IPS DF 6.9 (cell line): ENCODE results near the gene MRGPRE.

Experiments used
- DNase-seq: peaks from one replicate; pipeline ENCODE4 v3.0.0-alpha.2; 2013; ENCODE audit warnings: low read depth, low spot score
- H3K27ac ChIP-seq: one replicate; pipeline ENCODE4 v1.5.1; 2013; ENCODE audit warnings: low read length, control low read depth
- H3K27me3 ChIP-seq: 2 replicates; pipeline ENCODE4 v1.6.1; 2013; ENCODE audit warnings: mild to moderate bottlenecking, low read length; ENCODE audit not compliant: control insufficient read depth, insufficient read depth
- H3K36me3 ChIP-seq: 2 replicates; pipeline ENCODE4 v1.6.1; 2013; ENCODE audit warnings: low read length; ENCODE audit not compliant: control insufficient read depth, insufficient read depth
- H3K4me1 ChIP-seq: 2 replicates; pipeline ENCODE4 v1.6.1; 2013; ENCODE audit warnings: low read length; ENCODE audit not compliant: control insufficient read depth, insufficient read depth
- H3K4me3 ChIP-seq: 2 replicates; pipeline ENCODE4 v1.5.1; 2013; ENCODE audit warnings: mild to moderate bottlenecking, low read length
- H3K9me3 ChIP-seq: 2 replicates; pipeline ENCODE4 v1.6.1; 2013; ENCODE audit warnings: low read length, inconsistent platforms; ENCODE audit not compliant: control insufficient read depth, insufficient read depth
- WGBS: extraction: QIAGEN DNeasy Blood & Tissue Kit; methylation state at CpG from one replicate; pipeline ENCODE4 v1.1.7; 2013; ENCODE audit warnings: mixed read lengths, missing lambda C conversion rate; ENCODE audit not compliant: insufficient read length, insufficient coverage; 5-methylcytosine and 5-hydroxymethylcytosine counted together

MRGPRE gene

DNA sequence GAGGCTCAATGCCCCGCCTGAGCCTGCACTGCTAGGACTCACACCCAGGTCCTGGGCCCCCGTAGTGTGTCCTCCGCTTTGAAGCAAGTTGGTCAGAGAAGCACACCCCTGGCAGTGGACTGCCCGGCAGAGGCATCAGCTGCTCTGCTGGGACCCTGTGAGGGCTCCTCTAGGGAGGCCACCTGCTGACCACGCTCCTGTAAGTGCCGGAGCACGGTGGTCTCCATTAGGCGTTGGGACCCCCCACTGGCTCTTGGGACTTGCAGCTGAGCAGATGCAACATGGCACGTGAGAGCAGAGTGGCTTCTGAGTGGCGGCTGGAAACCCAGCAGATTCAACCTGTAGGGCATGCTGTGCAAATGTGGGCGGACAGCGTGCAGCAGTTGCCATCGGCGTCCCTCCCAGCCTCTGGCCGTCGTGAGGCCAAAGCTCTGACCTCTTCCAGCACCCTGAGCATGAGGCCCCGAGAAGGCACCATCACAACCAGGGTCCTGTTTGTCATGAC lies 30.5 kb downstream of the MRGPRE start:
- no peak overlapping the region for H3K27ac ChIP-seq
- no peak overlapping the region for H3K4me3 ChIP-seq
- H3K36me3 ChIP-seq: no peaks in the 10 kb centered on the region; the same call in 1 of the 2 replicates
- no CpG with 5 or more reads among the region's 17 CpGs for WGBS
- 0 out of 2 replicates have a peak, but pooled peaks cover 1% of the 10 kb centered on the region for H3K4me1 ChIP-seq
- no peaks in the 10 kb centered on the region for H3K9me3 ChIP-seq
- no peak for DNase-seq
- H3K27me3 ChIP-seq: peaks cover 8% of the 10 kb centered on the region; the same call in 1 of the 2 replicates

DNA sequence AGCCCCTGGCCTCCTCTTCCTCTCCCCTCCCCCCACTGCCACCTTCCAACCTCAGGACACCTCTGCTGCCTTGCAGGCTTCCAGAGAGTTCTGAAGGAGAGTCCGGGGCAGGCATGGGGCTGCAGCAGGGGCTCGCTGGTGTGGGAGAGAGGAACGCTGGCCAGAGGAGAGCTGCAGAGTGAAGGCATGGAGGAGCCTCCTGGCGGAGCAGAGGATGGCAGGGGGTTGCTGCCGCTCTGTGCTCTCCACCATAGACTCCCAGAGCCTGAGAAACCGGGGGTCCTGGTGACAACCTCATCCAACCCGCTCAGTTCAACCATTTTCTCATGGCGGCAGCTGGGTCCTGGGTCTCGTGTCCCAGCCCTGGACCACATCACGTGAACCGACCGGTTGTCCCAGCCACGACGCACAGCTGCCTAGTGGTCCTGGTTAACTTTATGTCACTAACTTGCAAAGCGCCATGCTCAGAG lies 31.1 kb downstream of the MRGPRE start:
- no peaks in the 10 kb centered on the region; the same call in 1 of the 2 replicates for H3K36me3 ChIP-seq
- WGBS: no CpG with 5 or more reads among the region's 15 CpGs
- H3K4me3 ChIP-seq: no peak overlapping the region
- H3K9me3 ChIP-seq: no peaks in the 10 kb centered on the region
- H3K4me1 ChIP-seq: 0 out of 2 replicates have a peak, but pooled peaks cover under 1% of the 10 kb centered on the region
- H3K27ac ChIP-seq: no peak overlapping the region
- H3K27me3 ChIP-seq: peaks cover 8% of the 10 kb centered on the region; the same call in 1 of the 2 replicates
- no peak for DNase-seq

DNA sequence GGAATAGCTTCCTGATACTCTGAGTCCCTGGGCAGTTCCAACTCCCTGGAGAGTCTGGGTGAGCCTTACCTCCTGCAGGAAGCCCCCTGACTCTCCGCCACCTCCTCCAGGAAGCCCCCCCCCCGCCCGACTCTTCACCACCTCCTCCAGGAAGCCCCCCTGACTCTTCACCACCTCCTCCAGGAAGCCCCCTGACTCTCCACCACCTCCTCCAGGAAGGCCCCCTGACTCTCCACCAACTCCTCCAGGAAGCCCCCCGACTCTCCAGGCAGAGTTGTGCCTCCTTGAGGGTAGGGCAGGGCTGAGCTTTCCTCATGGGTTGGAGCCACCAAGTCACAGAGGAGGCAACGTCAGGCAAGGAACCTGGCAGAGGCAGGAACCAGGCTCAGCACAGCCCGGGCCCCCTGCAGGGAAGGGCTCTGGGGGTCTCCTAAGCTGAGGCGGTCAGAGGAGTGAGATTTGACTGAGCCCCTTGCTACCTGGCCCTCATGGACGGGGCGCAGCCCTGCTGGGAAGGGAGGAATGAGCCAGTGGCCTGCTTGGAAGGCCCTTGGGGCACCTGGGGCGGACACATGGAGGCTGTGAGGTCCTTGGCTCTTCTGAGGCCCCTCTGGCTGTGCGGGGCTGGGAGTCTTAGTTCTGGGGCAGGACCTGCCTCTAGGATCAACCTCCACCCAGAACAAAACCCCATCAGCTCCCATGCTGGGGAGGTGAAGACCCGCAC lies 31.7 kb downstream of the MRGPRE start:
- no CpG with 5 or more reads among the region's 12 CpGs for WGBS
- Histone ChIP-seq H3K27ac (no peak overlapping the region), H3K9me3 (no peaks in the 10 kb centered on the region), H3K36me3 (no peaks in the 10 kb centered on the region; the same call in 1 of the 2 replicates), H3K27me3 (peaks cover 8% of the 10 kb centered on the region; the same call in 1 of the 2 replicates), H3K4me3 (no peak overlapping the region), H3K4me1 (no peaks in the 10 kb centered on the region)
- no peak for DNase-seq

DNA sequence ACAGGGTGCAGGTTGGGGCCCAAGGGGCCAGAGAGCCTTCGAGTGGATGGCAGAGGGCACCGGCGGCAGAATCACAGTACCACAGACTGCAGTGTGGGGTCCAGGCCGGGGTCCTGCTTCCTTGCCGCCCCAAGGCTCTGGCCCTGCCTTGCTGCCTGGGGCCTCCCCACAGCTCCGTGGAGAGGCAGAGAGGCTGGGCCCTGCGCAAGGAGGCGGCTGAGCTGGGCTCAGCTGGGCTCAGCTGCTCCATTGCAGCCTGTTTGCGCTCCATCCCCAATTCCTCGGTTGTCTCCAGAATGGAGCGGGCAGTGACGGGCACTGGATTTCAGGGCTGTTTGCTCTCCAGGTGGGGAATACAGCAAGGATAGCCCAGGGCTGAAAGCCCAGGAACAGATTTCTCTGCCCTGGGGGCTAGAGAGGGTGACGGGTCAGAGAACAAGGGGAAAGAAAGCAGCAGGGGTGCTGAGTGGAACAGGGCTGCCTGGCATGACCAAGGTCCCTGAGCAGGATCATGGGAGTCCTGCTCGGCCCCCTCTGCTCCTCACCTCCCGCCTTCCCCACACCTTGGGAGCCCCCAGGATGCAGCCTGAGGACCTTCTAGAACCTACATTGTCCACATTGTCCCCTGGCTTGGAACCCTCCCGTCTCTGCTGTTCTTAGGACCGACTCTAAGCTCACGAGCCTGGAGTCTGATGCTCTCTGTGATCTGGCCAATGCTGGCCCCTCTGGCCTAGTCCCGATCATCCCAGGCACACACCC lies 32.5 kb downstream of the MRGPRE start:
- H3K27ac ChIP-seq: no peak overlapping the region
- no CpG with 5 or more reads among the region's 19 CpGs for WGBS
- H3K9me3 ChIP-seq: no peaks in the 10 kb centered on the region
- DNase-seq: no peak
- peaks cover 6% of the 10 kb centered on the region; the same call in 1 of the 2 replicates for H3K27me3 ChIP-seq
- H3K4me1 ChIP-seq: no peaks in the 10 kb centered on the region
- no peak overlapping the region for H3K4me3 ChIP-seq
- H3K36me3 ChIP-seq: no peaks in the 10 kb centered on the region; the same call in 1 of the 2 replicates

DNA sequence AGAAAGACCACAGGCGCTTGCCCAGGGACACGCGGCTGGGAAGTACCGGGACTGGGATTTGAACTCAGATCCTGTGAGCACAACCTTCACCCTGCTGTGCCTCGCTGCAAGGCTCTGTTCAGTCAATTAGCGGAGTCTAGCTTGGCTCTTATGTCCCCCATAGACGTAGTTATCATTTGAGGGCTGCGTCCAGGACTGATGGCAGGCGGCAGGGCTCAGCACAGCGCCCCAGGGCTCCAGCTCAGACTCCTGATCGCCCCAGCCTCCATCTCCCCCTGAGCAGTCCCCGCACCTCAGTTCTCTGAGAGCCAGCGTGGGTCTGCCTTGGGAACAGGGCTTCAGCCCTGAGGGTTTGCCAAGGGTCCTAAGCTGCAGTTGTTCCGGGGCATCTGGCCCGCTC lies 33.4 kb downstream of the MRGPRE start:
- DNase-seq: no peak
- Histone ChIP-seq H3K9me3 (no peaks in the 10 kb centered on the region), H3K27ac (no peak overlapping the region), H3K36me3 (no peaks in the 10 kb centered on the region; the same call in 1 of the 2 replicates), H3K4me1 (no peaks in the 10 kb centered on the region), H3K4me3 (no peak overlapping the region), H3K27me3 (peaks cover 3% of the 10 kb centered on the region; the same call in 1 of the 2 replicates)
- WGBS: no CpG with 5 or more reads among the region's 15 CpGs

DNA sequence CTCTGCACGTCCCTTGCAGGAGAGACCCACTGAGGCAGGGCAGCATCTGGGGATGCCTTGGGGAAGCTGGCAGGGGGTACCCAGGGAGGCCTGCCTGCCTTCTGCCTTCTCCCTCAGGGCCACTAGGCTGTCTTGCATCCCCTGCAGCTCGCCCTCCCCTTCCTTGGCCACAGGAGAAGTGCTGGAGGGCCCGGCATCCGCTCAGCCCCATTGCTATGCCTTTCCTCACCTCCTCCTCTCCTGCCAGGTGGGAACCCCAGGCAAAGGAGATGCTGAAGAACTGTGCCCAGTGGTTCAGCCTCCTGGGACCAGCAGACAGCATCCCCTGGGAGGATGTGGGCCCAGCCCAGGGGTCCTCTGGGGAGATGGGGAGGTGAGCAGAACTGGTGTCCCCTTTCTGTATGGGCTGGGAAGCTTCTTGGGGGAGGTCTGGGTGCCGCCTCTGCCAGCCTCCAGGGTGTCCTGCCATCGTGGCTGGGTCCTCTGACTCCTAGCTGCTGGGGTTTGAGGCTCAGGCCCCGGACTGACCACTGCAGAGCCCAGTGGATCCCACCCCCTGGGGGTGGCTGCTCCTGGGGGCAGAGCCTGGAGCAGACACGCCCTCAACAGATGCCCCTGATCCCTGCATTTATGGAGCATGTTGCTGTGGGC lies 34.2 kb downstream of the MRGPRE start:
- Histone ChIP-seq H3K27me3 (peaks cover 1% of the 10 kb centered on the region; the same call in 1 of the 2 replicates), H3K9me3 (no peaks in the 10 kb centered on the region), H3K4me1 (no peaks in the 10 kb centered on the region), H3K27ac (no peak overlapping the region), H3K4me3 (no peak overlapping the region), H3K36me3 (no peaks in the 10 kb centered on the region; the same call in 1 of the 2 replicates)
- no peak for DNase-seq
- no CpG with 5 or more reads among the region's 8 CpGs for WGBS

DNA sequence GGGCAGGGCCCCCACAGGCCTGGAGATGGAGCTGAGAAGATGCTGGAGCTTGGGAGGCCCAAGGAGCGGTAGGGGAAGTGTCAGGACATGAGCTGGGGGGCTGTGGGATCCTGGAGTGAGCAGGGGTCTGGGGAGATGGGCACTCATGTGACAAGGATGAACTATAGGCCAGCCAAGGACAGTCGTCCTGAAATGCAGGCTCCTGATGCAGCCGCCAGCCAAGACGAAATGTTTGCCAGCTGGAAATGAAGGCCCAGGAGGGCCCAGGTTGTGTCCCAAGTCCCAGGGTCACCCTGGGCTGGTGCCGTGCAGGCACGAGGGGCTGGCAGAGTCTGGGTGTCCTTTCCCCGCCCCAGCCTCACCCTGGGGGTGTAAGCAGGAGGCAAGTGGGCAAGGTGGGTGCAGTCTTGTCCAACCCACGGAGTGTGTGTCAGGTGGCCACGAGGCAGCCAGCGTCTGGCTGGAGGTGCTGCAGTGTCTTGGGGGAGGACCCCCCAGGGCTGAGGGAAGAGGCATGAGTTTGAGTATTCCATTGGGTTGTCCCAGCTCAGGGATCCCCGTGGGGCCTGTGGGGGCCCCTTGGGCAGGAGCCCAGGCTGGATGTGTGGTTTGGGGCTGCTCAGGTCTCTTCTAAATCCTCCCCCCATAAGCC lies 35.0 kb downstream of the MRGPRE start:
- Histone ChIP-seq H3K9me3 (no peaks in the 10 kb centered on the region), H3K36me3 (no peaks in the 10 kb centered on the region; the same call in 1 of the 2 replicates), H3K4me1 (no peaks in the 10 kb centered on the region), H3K4me3 (no peak overlapping the region), H3K27ac (no peak overlapping the region), H3K27me3 (peaks cover 1% of the 10 kb centered on the region; the same call in 1 of the 2 replicates)
- WGBS: no CpG with 5 or more reads among the region's 11 CpGs
- no peak for DNase-seq

DNA sequence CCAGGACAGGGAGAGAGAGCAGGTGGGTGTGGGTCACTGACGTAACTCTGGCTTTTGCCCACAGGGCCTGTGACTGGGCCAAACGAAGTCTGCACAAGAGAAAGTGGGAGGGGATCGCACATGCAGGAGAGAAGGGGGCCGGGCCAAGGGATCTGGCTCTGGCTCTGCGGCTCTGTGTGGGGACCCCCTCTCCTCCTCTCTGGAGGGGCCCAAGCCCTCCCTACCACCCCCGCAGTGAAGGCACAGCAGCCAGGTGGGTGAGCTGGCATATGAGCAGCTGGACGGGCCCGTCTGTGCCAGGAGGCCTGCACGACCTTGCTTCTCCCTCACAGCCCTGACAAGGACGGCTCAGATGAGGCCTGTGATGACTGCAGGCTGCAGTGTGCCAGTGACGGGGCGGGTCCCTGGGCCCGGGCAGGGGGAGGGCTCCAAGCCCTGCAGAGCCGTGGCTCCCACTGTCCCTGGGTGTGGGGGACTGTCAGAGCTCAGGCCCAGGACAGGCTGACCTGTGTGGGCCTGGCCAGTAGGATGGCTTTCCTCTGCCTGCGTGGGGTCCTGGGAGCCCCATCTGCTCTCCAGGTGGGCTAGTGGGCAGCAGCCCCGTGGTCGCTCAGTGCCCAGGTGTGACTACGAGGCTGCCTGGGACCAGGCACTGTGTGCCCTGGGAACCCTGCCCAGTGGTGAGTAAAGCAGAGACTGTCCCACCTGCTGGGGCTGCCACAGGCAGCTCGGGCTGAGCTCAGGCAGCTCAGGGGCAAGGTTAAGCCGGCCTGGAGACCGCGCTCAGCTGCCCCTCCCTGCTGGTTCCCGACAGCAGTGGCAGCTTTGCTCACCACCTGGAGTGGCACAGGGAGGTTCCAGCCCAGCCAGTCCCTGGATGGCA lies 35.8 kb downstream of the MRGPRE start:
- H3K27ac ChIP-seq: no peak overlapping the region
- no CpG with 5 or more reads among the region's 23 CpGs for WGBS
- no peak overlapping the region for H3K4me3 ChIP-seq
- H3K27me3 ChIP-seq: no peaks in the 10 kb centered on the region
- H3K36me3 ChIP-seq: no peaks in the 10 kb centered on the region; the same call in 1 of the 2 replicates
- H3K9me3 ChIP-seq: no peaks in the 10 kb centered on the region
- H3K4me1 ChIP-seq: no peaks in the 10 kb centered on the region
- DNase-seq: no peak
